HG03159 (cell line): Measurements from ENCODE around the gene RMI2.

Experiments used
- ATAC-seq: cut with Tn5 transposase; IDR thresholded peaks from one replicate; pipeline ENCODE4 v1.9.1; 2021; ENCODE audit warnings: mild to moderate bottlenecking, moderate library complexity; ENCODE audit not compliant: unreplicated experiment

RMI2 gene

GRCh38 chr16:11396241-11397048 is 51.2 kb downstream of the RMI2 start:
- ATAC-seq: no peak

GRCh38 chr16:11398136-11398535 is 52.9 kb downstream of the RMI2 start:
- ATAC-seq: no peak

- ATAC-seq: no peak
Measured at GRCh38 chr16:11398851-11399250, 53.6 kb downstream of the RMI2 start.

- ATAC-seq: no peak
Measured at GRCh38 chr16:11399261-11399831, 54.1 kb downstream of the RMI2 start.

- no peak for ATAC-seq
Measured at GRCh38 chr16:11400076-11400475, 54.8 kb downstream of the RMI2 start.
